ENCODE measurements around the gene UTS2B. TPM values are rescaled to one million over a fixed set of nuclear protein-coding genes. Genes with fewer than 3 reads are reported as not detected.

The UTS2B gene
- total RNA-seq, 1 experiment from 2014 or later: 0.26 TPM

DNA sequence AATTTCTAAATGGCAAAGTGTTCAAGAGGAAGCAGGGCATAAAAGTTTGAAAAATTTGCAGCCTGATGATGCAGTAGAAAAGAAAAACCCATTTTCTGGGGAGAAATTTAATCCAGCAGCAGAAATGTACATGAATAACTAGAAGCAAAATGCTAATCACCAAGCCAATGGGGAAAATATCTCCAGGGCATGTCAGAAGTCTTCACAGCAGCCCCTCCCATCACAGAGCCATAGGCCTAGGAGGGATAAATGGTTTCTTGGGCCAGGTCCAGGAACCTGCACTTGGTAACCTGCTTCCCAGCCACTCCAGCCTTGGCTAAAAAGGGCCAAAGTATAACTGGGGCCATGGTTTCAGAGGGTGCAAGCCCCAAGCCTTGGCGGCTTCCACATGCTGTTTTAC, 108.7 kb downstream of the UTS2B start:
- CTCF ChIA-PET: no interaction called here
- in situ Hi-C loops (cut with HindIII; ENCODE audit: low pct_unique_long_range_greater_than_20kb, low sequenced_read_pairs): no loop called here
- ATAC-seq (no peak), DNase-seq (ENCODE audit: low read depth, low spot score) (no peak)
- Histone ChIP-seq H3K4me3 (ENCODE audit: low read depth in 2 of 2, low read length in 2 of 2) (no peak overlapping the region), H3K36me3 (ENCODE audit: control insufficient read depth, insufficient read depth, low read length) (no peaks in the 10 kb centered on the region), H3K27me3 (ENCODE audit: control insufficient read depth, insufficient read depth, low read length) (no peaks in the 10 kb centered on the region), H3K9me3 (ENCODE audit: control insufficient read depth, insufficient read depth, low read depth, low read length) (no peaks in the 10 kb centered on the region), H3K4me1 (ENCODE audit: control insufficient read depth, insufficient read depth, low read length) (no peaks in the 10 kb centered on the region), H3K27ac (ENCODE audit: low read length) (no peak overlapping the region)
- no TSS peak for BruUV-seq (replicated peaks)
- TF ChIP-seq, protein P1, sequence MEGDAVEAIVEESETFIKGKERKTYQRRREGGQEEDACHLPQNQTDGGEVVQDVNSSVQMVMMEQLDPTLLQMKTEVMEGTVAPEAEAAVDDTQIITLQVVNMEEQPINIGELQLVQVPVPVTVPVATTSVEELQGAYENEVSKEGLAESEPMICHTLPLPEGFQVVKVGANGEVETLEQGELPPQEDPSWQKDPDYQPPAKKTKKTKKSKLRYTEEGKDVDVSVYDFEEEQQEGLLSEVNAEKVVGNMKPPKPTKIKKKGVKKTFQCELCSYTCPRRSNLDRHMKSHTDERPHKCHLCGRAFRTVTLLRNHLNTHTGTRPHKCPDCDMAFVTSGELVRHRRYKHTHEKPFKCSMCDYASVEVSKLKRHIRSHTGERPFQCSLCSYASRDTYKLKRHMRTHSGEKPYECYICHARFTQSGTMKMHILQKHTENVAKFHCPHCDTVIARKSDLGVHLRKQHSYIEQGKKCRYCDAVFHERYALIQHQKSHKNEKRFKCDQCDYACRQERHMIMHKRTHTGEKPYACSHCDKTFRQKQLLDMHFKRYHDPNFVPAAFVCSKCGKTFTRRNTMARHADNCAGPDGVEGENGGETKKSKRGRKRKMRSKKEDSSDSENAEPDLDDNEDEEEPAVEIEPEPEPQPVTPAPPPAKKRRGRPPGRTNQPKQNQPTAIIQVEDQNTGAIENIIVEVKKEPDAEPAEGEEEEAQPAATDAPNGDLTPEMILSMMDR (IDR thresholded peaks at IDR 0.05): no peak
- TF ChIP-seq TCF7L2 (IDR thresholded peaks at IDR 0.05; ENCODE audit: low read depth, low read length) (no peak), POLR2AphosphoS5 (IDR thresholded peaks at IDR 0.05; ENCODE audit: low read depth, low read length) (no peak), SIN3A (IDR thresholded peaks at IDR 0.05; ENCODE audit: borderline replicate concordance, insufficient read depth, low read depth, low read length) (no peak)
- TF ChIP-seq, protein P2, sequence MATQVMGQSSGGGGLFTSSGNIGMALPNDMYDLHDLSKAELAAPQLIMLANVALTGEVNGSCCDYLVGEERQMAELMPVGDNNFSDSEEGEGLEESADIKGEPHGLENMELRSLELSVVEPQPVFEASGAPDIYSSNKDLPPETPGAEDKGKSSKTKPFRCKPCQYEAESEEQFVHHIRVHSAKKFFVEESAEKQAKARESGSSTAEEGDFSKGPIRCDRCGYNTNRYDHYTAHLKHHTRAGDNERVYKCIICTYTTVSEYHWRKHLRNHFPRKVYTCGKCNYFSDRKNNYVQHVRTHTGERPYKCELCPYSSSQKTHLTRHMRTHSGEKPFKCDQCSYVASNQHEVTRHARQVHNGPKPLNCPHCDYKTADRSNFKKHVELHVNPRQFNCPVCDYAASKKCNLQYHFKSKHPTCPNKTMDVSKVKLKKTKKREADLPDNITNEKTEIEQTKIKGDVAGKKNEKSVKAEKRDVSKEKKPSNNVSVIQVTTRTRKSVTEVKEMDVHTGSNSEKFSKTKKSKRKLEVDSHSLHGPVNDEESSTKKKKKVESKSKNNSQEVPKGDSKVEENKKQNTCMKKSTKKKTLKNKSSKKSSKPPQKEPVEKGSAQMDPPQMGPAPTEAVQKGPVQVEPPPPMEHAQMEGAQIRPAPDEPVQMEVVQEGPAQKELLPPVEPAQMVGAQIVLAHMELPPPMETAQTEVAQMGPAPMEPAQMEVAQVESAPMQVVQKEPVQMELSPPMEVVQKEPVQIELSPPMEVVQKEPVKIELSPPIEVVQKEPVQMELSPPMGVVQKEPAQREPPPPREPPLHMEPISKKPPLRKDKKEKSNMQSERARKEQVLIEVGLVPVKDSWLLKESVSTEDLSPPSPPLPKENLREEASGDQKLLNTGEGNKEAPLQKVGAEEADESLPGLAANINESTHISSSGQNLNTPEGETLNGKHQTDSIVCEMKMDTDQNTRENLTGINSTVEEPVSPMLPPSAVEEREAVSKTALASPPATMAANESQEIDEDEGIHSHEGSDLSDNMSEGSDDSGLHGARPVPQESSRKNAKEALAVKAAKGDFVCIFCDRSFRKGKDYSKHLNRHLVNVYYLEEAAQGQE (IDR thresholded peaks at IDR 0.05; ENCODE audit: insufficient read depth in 1 of 2, low read depth in 2 of 2, low read length in 1 of 2): no peak
- intact Hi-C loops (cut with micrococcal nuclease; ENCODE audit: unreplicated experiment): no loop called here
- POLR2A ChIA-PET: no interaction called here

DNA sequence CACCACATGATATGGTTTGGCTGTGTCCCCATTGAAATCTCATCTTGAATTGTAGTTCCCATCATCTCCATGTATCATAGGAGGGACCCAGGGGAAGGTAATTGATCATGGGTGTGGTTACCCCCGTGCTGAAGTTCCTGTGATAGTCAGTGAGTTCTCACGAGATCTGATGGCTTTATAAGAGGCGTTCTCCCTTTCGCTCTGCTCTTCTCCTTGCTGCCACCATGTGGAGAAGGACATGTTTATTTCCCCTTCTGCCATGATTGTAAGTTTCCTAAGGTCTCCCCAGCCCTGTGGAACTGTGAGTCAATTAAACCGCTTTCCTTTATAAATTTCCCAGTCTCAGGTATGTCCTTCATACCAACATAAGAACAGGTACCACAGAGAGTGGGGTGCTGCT, 109.4 kb downstream of the UTS2B start:
- H3K9me3 ChIP-seq (ENCODE audit: control insufficient read depth, insufficient read depth, low read depth, low read length): no peaks in the 10 kb centered on the region
- intact Hi-C loops (cut with micrococcal nuclease; ENCODE audit: unreplicated experiment): no loop called here
- in situ Hi-C loops (cut with HindIII; ENCODE audit: low pct_unique_long_range_greater_than_20kb, low sequenced_read_pairs): no loop called here
- H3K36me3 ChIP-seq (ENCODE audit: control insufficient read depth, insufficient read depth, low read length): no peaks in the 10 kb centered on the region
- DNase-seq (ENCODE audit: low read depth, low spot score) (no peak), ATAC-seq (no peak)
- BruUV-seq (replicated peaks): no TSS peak
- ChIA-PET CTCF (no interaction called here), POLR2A (no interaction called here)
- no peak overlapping the region for H3K27ac ChIP-seq (ENCODE audit: low read length)
- no peak overlapping the region for H3K4me3 ChIP-seq (ENCODE audit: low read depth in 2 of 2, low read length in 2 of 2)
- TF ChIP-seq, protein P1 (IDR thresholded peaks at IDR 0.05): peak; percentile 48
- no peak for TF ChIP-seq TCF7L2 (IDR thresholded peaks at IDR 0.05; ENCODE audit: low read depth, low read length)
- no peaks in the 10 kb centered on the region for H3K4me1 ChIP-seq (ENCODE audit: control insufficient read depth, insufficient read depth, low read length)
- no peaks in the 10 kb centered on the region for H3K27me3 ChIP-seq (ENCODE audit: control insufficient read depth, insufficient read depth, low read length)

DNA sequence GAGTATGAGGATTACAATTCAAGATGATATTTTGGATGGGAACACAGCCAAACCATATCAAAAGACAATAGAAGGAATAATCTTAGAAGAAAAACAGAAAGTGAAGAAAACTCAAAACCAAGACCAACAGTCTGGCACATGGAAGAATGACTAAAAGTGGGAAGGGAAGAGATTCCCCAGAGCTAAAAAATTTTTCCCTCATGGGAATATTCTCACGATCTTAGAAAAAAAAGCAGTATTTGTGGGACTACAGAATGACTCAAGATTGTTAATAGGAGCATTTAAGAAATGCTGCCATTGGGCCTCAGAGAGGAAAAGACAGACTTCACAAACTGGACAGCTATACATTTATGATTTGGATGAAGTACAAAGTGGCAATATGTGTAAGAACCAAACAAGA, 113.0 kb downstream of the UTS2B start:
- Histone ChIP-seq H3K36me3 (ENCODE audit: control insufficient read depth, insufficient read depth, low read length) (no peaks in the 10 kb centered on the region), H3K27ac (ENCODE audit: low read length) (no peak overlapping the region), H3K4me3 (ENCODE audit: low read depth in 2 of 2, low read length in 2 of 2) (no peak overlapping the region), H3K9me3 (ENCODE audit: control insufficient read depth, insufficient read depth, low read depth, low read length) (no peaks in the 10 kb centered on the region), H3K27me3 (ENCODE audit: control insufficient read depth, insufficient read depth, low read length) (no peaks in the 10 kb centered on the region), H3K4me1 (ENCODE audit: control insufficient read depth, insufficient read depth, low read length) (no peaks in the 10 kb centered on the region)
- CTCF ChIA-PET: no interaction called here
- BruUV-seq (replicated peaks): no TSS peak
- TF ChIP-seq, protein P2 (IDR thresholded peaks at IDR 0.05; ENCODE audit: insufficient read depth in 1 of 2, low read depth in 2 of 2, low read length in 1 of 2): no peak
- no peak for TF ChIP-seq TCF7L2 (IDR thresholded peaks at IDR 0.05; ENCODE audit: low read depth, low read length)
- in situ Hi-C loops (cut with HindIII; ENCODE audit: low pct_unique_long_range_greater_than_20kb, low sequenced_read_pairs): no loop called here
- POLR2A ChIA-PET: no interaction called here
- intact Hi-C loops (cut with micrococcal nuclease; ENCODE audit: unreplicated experiment): no loop called here
- DNase-seq (ENCODE audit: low read depth, low spot score) (no peak), ATAC-seq (no peak)
